K562 (cell line): Measurements from ENCODE around the gene CCDC71L.

ENCODE experiments used
- BRCA1 ChIP-seq, 2 experiments: fragments of 450-650 bp in 1 of 2; sonication (generic) in 1 of 2; formaldehyde crosslinking in 1 of 2; IDR thresholded peaks; 2 replicates each; pipeline versions ENCODE4 v1.5.0 to v1.6.1; 2017 to 2020; ENCODE audit warnings: mild to moderate bottlenecking in 1 of 2, missing genetic modification reagents in 1 of 2
- CTCF ChIP-seq, 3 experiments: IDR thresholded peaks in 2 of 3; conservative IDR thresholded peaks in 1 of 3; 2 replicates each; pipeline ENCODE4 v1.5.1; 2011 to 2012; ENCODE audit warnings: low read length in 3 of 3, mild to moderate bottlenecking in 3 of 3, control low read depth in 2 of 3, improper control_type of control experiment in 1 of 3, inconsistent platforms in 1 of 3, low read depth in 1 of 3, mixed read lengths in 1 of 3, moderate library complexity in 1 of 3; ENCODE audit not compliant: insufficient read depth in 2 of 3
- POLR2AphosphoS5 ChIP-seq: IDR thresholded peaks from 2 replicates; pipeline ENCODE4 v1.6.1; 2011; ENCODE audit warnings: mild to moderate bottlenecking, low read depth, low read length, moderate library complexity; ENCODE audit not compliant: control insufficient read depth, insufficient read depth
- RNF219 ChIP-seq: fragments of 250-450 bp; sonication (Bioruptor Pico); IDR thresholded peaks from 2 replicates; pipeline ENCODE4 v1.5.0; 2022; ENCODE audit warnings: mild to moderate bottlenecking
- ZNF282 ChIP-seq: sonication (generic); formaldehyde crosslinking; IDR thresholded peaks from 2 replicates; pipeline ENCODE4 v1.8.1; 2023; ENCODE audit warnings: missing genetic modification reagents
- ZNF408 ChIP-seq: fragments of 250-450 bp; sonication (Bioruptor Pico); IDR thresholded peaks from 2 replicates; pipeline ENCODE4 v1.4.0; 2020; ENCODE audit warnings: low read depth, mild to moderate bottlenecking, moderate library complexity
- TF ChIP-seq, protein P1 (sequence below): sonication (generic); formaldehyde crosslinking; IDR thresholded peaks from 2 replicates; pipeline ENCODE4 v1.9.0; 2022; ENCODE audit warnings: mild to moderate bottlenecking, missing genetic modification reagents

DNA sequence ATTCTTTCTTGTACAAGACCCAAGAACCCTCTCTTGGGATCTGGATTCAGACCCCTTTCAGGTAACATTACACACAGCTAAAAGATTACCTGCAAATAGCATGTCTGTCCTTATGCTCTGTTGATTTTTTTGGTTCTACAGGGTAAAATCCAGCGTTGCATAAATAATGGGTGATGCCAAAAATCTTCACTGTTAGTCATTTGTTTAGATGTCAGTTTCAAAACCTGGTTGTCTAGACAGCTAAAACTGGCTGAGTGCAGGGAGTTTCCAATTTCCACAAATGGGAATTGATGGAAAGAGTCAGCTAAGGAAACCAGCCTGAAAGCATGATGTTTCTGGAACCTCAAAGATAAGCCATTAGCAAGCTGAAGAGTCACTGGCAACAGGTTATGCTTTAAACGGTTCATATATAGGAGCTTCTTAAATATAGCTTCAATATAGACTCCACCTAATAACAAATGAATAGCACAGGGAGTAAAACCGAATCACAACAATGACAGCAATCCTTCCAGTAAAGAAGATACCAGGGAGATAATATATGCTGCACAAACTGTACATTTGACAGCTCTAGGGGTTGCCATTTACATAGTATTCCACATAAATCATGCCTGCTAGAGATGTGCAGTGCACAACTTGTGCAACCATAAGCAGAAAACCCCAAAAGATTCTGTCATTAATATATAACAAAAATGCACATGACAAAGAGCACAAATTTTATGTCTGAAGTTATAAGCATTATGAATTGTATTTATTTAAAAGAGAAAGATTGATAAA, 20.4 kb downstream of the CCDC71L start:
- TF ChIP-seq RNF219 (CRISPR knock-in tag) (no peak), ZNF408 (CRISPR knock-in tag) (no peak), ZNF282 (no peak), BRCA1 (IDR thresholded peaks at IDR 0.05) (no peak), BRCA1 (CRISPR knock-in tag; IDR thresholded peaks at IDR 0.05) (no peak), CTCF (IDR thresholded peaks at IDR 0.05 in 2 of 3, conservative IDR thresholded peaks at IDR 0.05 in 1 of 3; ENCODE audit: insufficient read depth in 2 of 3, low read depth in 1 of 3, low read length in 3 of 3) (no peak), POLR2AphosphoS5 (no peak)
- TF ChIP-seq, protein P1, sequence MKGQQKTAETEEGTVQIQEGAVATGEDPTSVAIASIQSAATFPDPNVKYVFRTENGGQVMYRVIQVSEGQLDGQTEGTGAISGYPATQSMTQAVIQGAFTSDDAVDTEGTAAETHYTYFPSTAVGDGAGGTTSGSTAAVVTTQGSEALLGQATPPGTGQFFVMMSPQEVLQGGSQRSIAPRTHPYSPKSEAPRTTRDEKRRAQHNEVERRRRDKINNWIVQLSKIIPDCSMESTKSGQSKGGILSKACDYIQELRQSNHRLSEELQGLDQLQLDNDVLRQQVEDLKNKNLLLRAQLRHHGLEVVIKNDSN (CRISPR knock-in tag) = no peak
